HUES48 (cell line): Measurements from ENCODE around the gene RPS14.

Experiments used
- H3K27ac ChIP-seq: one replicate; pipeline ENCODE4 v1.7.0; 2013; ENCODE audit warnings: low read depth, low read length, inconsistent platforms
- H3K27me3 ChIP-seq: 2 replicates; pipeline ENCODE4 v1.6.1; 2013; ENCODE audit warnings: mild to moderate bottlenecking, low read length; ENCODE audit not compliant: control insufficient read depth, insufficient read depth
- H3K36me3 ChIP-seq: 2 replicates; pipeline ENCODE4 v1.6.1; 2013; ENCODE audit warnings: low read length; ENCODE audit not compliant: control insufficient read depth, insufficient read depth
- H3K4me1 ChIP-seq: 2 replicates; pipeline ENCODE4 v1.6.1; 2013; ENCODE audit warnings: mild to moderate bottlenecking, low read length; ENCODE audit not compliant: control insufficient read depth, insufficient read depth
- H3K4me3 ChIP-seq: 2 replicates; pipeline ENCODE4 v1.5.1; 2013; ENCODE audit warnings: mild to moderate bottlenecking, low read depth, low read length
- H3K9ac ChIP-seq: 2 replicates; pipeline ENCODE4 v1.6.1; 2013; ENCODE audit warnings: mild to moderate bottlenecking, low read depth, low read length, moderate library complexity
- H3K9me3 ChIP-seq: 2 replicates; pipeline ENCODE4 v1.6.1; 2013; ENCODE audit warnings: low read length; ENCODE audit not compliant: control insufficient read depth, insufficient read depth

Gene RPS14

GRCh38 chr5:150449517-150450339 lies at the start of gene RPS14:
Gene RPS14, minus strand, starts transcription at chr5:150449739. Its CDS starts 2,006 bp downstream, at chr5:150447733.
- Histone ChIP-seq H3K36me3 (peaks cover 41% of the 10 kb centered on the region), H3K27me3 (no peaks in the 10 kb centered on the region), H3K9me3 (no peaks in the 10 kb centered on the region), H3K9ac (peak within 1 kb of the TSS; percentile 98), H3K27ac (peak within 1 kb of the TSS; percentile 99), H3K4me3 (peak within 1 kb of the TSS; percentile 81), H3K4me1 (peaks cover 12% of the 10 kb centered on the region)

GRCh38 chr5:150498971-150499370 lies 49.4 kb upstream of the RPS14 start:
- Histone ChIP-seq H3K27ac (peak overlapping the region; percentile 53), H3K4me1 (peaks cover 33% of the 10 kb centered on the region), H3K4me3 (no peak overlapping the region)

GRCh38 chr5:150498501-150498900 lies 49.0 kb upstream of the RPS14 start:
- no peaks in the 10 kb centered on the region for H3K27me3 ChIP-seq
- peaks cover 7% of the 10 kb centered on the region; the same call in 1 of the 2 replicates for H3K36me3 ChIP-seq
- H3K9me3 ChIP-seq = no peaks in the 10 kb centered on the region
- no peak overlapping the region for H3K4me3 ChIP-seq
- H3K27ac ChIP-seq = peak overlapping the region; percentile 69
- H3K4me1 ChIP-seq = peaks cover 33% of the 10 kb centered on the region
- 0 out of 2 replicates have a peak overlapping the region, but pooled peaks have one; percentile 15 for H3K9ac ChIP-seq

More at GRCh38 chr5:150498971-150499370, 49.4 kb upstream of the RPS14 start:
- Histone ChIP-seq H3K36me3 (peaks cover 7% of the 10 kb centered on the region; the same call in 1 of the 2 replicates), H3K27me3 (no peaks in the 10 kb centered on the region), H3K9ac (0 out of 2 replicates have a peak overlapping the region, but pooled peaks have one; percentile 15), H3K9me3 (no peaks in the 10 kb centered on the region)

DNA sequence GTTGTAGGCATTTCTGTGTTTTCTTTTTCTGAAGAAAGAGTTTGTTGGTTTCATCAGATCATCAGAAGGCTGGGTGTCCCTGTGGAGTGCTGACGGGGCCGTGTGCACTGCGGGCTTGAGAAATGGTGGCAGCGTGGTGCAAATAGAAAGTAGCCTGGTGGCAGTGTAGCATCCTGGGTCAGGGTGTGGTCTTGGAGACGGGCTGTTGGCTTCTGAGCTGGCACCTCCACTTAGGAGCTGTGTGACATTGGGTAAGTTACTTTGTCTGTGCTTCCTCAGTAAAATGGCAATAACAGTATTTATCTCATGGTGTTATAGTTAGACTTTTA lies 48.4 kb upstream of the RPS14 start:
- peaks cover 33% of the 10 kb centered on the region for H3K4me1 ChIP-seq
- peaks cover 7% of the 10 kb centered on the region; the same call in 1 of the 2 replicates for H3K36me3 ChIP-seq
- H3K9ac ChIP-seq = no peak overlapping the region
- no peaks in the 10 kb centered on the region for H3K9me3 ChIP-seq
- H3K4me3 ChIP-seq = no peak overlapping the region
- H3K27me3 ChIP-seq = no peaks in the 10 kb centered on the region
- peak overlapping the region; percentile 69 for H3K27ac ChIP-seq

DNA sequence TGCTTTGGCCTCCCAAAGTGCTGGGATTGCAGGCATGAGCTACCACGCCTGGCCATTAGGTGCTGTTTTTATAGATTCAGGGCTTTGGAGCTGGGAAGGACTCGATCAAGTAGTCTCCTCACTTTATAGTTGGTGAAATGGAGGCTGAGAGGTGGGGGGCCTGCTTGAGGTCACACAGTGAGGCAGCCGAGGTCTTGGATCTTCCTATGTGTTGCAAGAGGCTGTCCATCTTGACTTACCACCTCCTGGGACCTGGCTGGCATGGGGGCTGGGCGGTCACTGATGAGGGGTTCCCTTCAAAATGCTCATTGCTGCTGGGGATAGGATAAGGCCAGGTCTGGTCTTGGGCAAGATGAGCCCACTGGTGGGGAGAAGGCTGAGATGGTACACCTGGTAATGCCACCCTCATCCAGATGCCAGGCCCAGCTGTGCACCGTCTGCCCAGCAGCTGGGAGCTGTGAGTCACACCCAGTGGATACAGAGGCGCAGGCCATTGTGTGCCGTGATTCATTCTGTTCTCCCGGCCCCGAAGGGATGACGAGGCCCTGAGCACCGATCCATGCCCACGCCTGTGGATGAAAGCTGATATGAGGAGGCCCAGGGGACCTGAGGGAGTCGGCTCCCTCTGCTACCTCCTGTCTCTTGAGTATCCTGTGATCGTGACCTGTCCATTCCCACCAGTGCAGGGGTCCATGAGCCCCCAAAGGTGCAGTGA lies 47.9 kb upstream of the RPS14 start:
- Histone ChIP-seq H3K4me3 (no peak overlapping the region), H3K27me3 (no peaks in the 10 kb centered on the region), H3K9ac (no peak overlapping the region), H3K9me3 (no peaks in the 10 kb centered on the region), H3K27ac (peak overlapping the region; percentile 69), H3K36me3 (peaks cover 7% of the 10 kb centered on the region; the same call in 1 of the 2 replicates), H3K4me1 (peaks cover 37% of the 10 kb centered on the region)

DNA sequence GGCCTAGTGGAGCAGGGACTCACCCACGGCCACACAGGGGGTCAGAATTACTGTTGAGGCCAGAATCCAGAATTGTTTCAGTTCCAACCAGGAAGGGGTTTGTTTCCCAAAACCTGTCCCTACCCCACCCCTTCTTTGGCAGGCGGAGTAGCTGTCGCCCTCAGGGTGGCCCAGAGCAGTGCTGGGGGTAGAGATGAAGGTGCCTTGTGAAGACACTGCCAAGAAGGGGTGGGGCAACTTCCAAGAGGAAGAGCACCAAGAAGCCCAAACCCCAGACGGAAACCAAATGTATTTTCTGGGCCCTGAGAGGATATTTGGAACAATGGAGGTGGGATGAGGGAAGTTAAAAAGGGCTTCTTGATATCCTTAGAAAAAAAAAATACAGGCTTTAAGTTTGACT lies 47.0 kb upstream of the RPS14 start:
- Histone ChIP-seq H3K36me3 (peaks cover 12% of the 10 kb centered on the region; the same call in 1 of the 2 replicates), H3K9me3 (no peaks in the 10 kb centered on the region), H3K27ac (no peak overlapping the region), H3K9ac (no peak overlapping the region), H3K4me1 (peaks cover 37% of the 10 kb centered on the region), H3K27me3 (no peaks in the 10 kb centered on the region), H3K4me3 (no peak overlapping the region)

GRCh38 chr5:150496098-150496497 lies 46.6 kb upstream of the RPS14 start:
- H3K27ac ChIP-seq = no peak overlapping the region

GRCh38 chr5:150492621-150493020 lies 43.1 kb upstream of the RPS14 start:
- Histone ChIP-seq H3K4me3 (no peak overlapping the region), H3K9me3 (no peaks in the 10 kb centered on the region), H3K9ac (no peak overlapping the region), H3K27me3 (no peaks in the 10 kb centered on the region), H3K4me1 (peaks cover 50% of the 10 kb centered on the region), H3K27ac (no peak overlapping the region), H3K36me3 (peaks cover 12% of the 10 kb centered on the region; the same call in 1 of the 2 replicates)

More at GRCh38 chr5:150496098-150496497, 46.6 kb upstream of the RPS14 start:
- Histone ChIP-seq H3K4me1 (peaks cover 39% of the 10 kb centered on the region), H3K27me3 (no peaks in the 10 kb centered on the region), H3K4me3 (no peak overlapping the region), H3K36me3 (peaks cover 9% of the 10 kb centered on the region; the same call in 1 of the 2 replicates), H3K9ac (no peak overlapping the region), H3K9me3 (no peaks in the 10 kb centered on the region)

GRCh38 chr5:150491876-150492275 lies 42.3 kb upstream of the RPS14 start:
- Histone ChIP-seq H3K27me3 (no peaks in the 10 kb centered on the region), H3K27ac (peak overlapping the region; percentile 5), H3K4me3 (no peak overlapping the region), H3K9ac (no peak overlapping the region), H3K4me1 (peaks cover 52% of the 10 kb centered on the region), H3K36me3 (peaks cover 12% of the 10 kb centered on the region; the same call in 1 of the 2 replicates), H3K9me3 (no peaks in the 10 kb centered on the region)

GRCh38 chr5:150490754-150491153 lies 41.2 kb upstream of the RPS14 start:
- H3K36me3 ChIP-seq = peaks cover 12% of the 10 kb centered on the region; the same call in 1 of the 2 replicates
- no peak overlapping the region for H3K9ac ChIP-seq
- no peaks in the 10 kb centered on the region for H3K27me3 ChIP-seq
- H3K9me3 ChIP-seq = no peaks in the 10 kb centered on the region
- peak overlapping the region; percentile 64 for H3K27ac ChIP-seq
- peaks cover 52% of the 10 kb centered on the region for H3K4me1 ChIP-seq
- H3K4me3 ChIP-seq = no peak overlapping the region

DNA sequence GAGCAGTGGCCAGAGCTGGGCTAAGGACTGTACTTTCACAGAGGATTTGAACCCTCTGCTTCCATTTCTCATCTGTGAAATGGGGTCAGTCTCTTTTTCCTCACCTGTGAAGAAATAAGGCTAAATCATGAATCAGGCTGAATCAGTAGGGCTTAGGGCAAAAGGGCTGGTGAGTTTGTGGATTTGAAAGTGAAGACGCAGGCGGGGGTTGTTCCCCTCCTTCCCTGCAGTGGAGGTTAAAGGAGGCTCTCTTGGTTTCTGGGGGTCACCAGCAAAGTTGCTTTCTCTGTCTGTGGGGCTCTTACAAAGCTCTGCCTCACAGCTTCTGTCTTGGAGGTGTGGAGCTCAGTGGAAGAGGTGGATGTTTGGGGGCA lies 40.7 kb upstream of the RPS14 start:
- H3K9ac ChIP-seq = no peak overlapping the region

More for the DNA sequence above, 40.7 kb upstream of the RPS14 start:
- peak overlapping the region; percentile 64 for H3K27ac ChIP-seq
- peaks cover 12% of the 10 kb centered on the region; the same call in 1 of the 2 replicates for H3K36me3 ChIP-seq
- peaks cover 52% of the 10 kb centered on the region for H3K4me1 ChIP-seq
- no peaks in the 10 kb centered on the region for H3K27me3 ChIP-seq
- H3K9me3 ChIP-seq = no peaks in the 10 kb centered on the region
- no peak overlapping the region for H3K4me3 ChIP-seq
